ENCODE measurements around the gene MCAM. TPM values are rescaled to one million over a fixed set of nuclear protein-coding genes. Genes with fewer than 3 reads are reported as not detected.

Gene MCAM
- total and polyA plus RNA-seq, 2 of the 8 experiments (the other 6 are each of a cell fraction or from before 2014, with no cell fraction given): 22.4 to 32.2 TPM

GRCh38 chr11:119330237-119330636 is 13.3 kb upstream of the MCAM start:
- Histone ChIP-seq H4K20me1 (replicated peaks in 1 of 2; ENCODE audit: control insufficient read depth in 1 of 2, insufficient read depth in 2 of 2, low read length in 2 of 2) (no peaks in the 10 kb centered on the region), H2BK12ac (ENCODE audit: low read depth, low read length) (no peak overlapping the region), H3K79me2 (ENCODE audit: control insufficient read depth in 1 of 2, insufficient read depth in 2 of 2, low read length in 2 of 2) (peaks cover 3 to 7% of the 10 kb centered on the region in 2 experiments; a peak in 3 of 4 replicates), H2BK120ac (replicated peaks; ENCODE audit: low read depth, low read length) (no peak overlapping the region), H2AFZ (ENCODE audit: low read length) (no peak overlapping the region), H3K56ac (replicated peaks; ENCODE audit: insufficient read length, low read depth, low read length) (no peak overlapping the region), H2BK20ac (ENCODE audit: low read length) (no peak overlapping the region), H2BK5ac (ENCODE audit: low read depth, low read length) (no peak overlapping the region), H3K4ac (replicated peaks; ENCODE audit: insufficient read length, low read depth, low read length) (no peak overlapping the region), H3K23me2 (ENCODE audit: low read depth, low read length) (peaks cover 3% of the 10 kb centered on the region; the same call in 1 of the 2 replicates), H3K36me3 (ENCODE audit: control insufficient read depth in 2 of 4, insufficient read depth in 4 of 4, low read length in 3 of 4) (no peaks in the 10 kb centered on the region), H3K23ac (ENCODE audit: insufficient read length) (no peak overlapping the region), H3K27me3 (replicated peaks in 1 of 4; ENCODE audit: control insufficient read depth in 3 of 4, extremely low read depth in 1 of 4, insufficient read depth in 3 of 4, low read length in 3 of 4) (no peaks in the 10 kb centered on the region), H3K27ac (ENCODE audit: low read depth, low read length) (no peak overlapping the region), H4K5ac (ENCODE audit: insufficient read length, low read depth, low read length) (no peak overlapping the region), H2AK5ac (ENCODE audit: low read depth, low read length) (no peak overlapping the region), H3K14ac (ENCODE audit: insufficient read length) (no peak overlapping the region), H3K4me2 (ENCODE audit: insufficient read depth in 1 of 2, low read depth in 2 of 2, low read length in 2 of 2) (no peak overlapping the region), H3K9ac (replicated peaks in 1 of 4; ENCODE audit: extremely low read depth in 1 of 4, low read depth in 3 of 4, low read length in 3 of 4) (no peak overlapping the region), H4K8ac (ENCODE audit: extremely low read depth, insufficient read depth, low read length) (no peak overlapping the region), H3K4me3 (ENCODE audit: extremely low read depth in 1 of 4, insufficient read depth in 2 of 4, low read depth in 3 of 4, low read length in 4 of 4) (no peak overlapping the region), H3K4me1 (replicated peaks in 1 of 4; ENCODE audit: control insufficient read depth in 3 of 4, insufficient read depth in 4 of 4, low read length in 3 of 4) (peaks cover 0 to 5% (median 3%) of the 10 kb centered on the region in 4 experiments; a peak in 5 of 7 replicates), H4K91ac (replicated peaks; ENCODE audit: insufficient read length, low read length) (no peak overlapping the region), H3K79me1 (ENCODE audit: low read depth, low read length) (peaks cover 3% of the 10 kb centered on the region), H3K18ac (ENCODE audit: extremely low read depth, low read length) (no peak overlapping the region), H2BK15ac (ENCODE audit: low read length) (no peak overlapping the region), H3K9me3 (ENCODE audit: insufficient read depth in 2 of 2, low read depth in 1 of 2, low read length in 1 of 2) (no peaks in the 10 kb centered on the region)
- no peak for DNase-seq (ENCODE audit: low read depth in 1 of 2, low spot score in 2 of 2)
- ChIA-PET POLR2A (ENCODE audit: partially characterized antibody) (no interaction called here), CTCF (ENCODE audit: partially characterized antibody) (interaction anchor here (0.6 to 20.0 kb wide), 3 partner anchors 10 to 899 kb away, joined by 3 to 415 read pairs (median 3); partner anchors contain the start of gene MCAM)
- 88% methylated on average over 1 of the region's 1 CpG; no CpG with 5 or more reads in 1 of the 2 experiments for WGBS, 2 experiments (ENCODE audit: extremely low coverage in 1 of 2, insufficient coverage in 1 of 2, insufficient read length in 1 of 2, insufficient replicate concordance in 2 of 2, low coverage in 1 of 2, low lambda C conversion rate in 2 of 2, missing lambda C conversion rate in 1 of 2)
- no peak for FAIRE-seq
- TF ChIP-seq SIRT6 (IDR thresholded peaks at IDR 0.05; ENCODE audit: low read length) (no peak), ASH2L (IDR thresholded peaks at IDR 0.05; ENCODE audit: low read length) (no peak), NANOG (IDR thresholded peaks at IDR 0.05; ENCODE audit: insufficient read depth, low read depth, low read length, poor library complexity, severe bottlenecking) (no peak)
